Measurements from ENCODE around the gene HS6ST2.

The HS6ST2 gene

DNA sequence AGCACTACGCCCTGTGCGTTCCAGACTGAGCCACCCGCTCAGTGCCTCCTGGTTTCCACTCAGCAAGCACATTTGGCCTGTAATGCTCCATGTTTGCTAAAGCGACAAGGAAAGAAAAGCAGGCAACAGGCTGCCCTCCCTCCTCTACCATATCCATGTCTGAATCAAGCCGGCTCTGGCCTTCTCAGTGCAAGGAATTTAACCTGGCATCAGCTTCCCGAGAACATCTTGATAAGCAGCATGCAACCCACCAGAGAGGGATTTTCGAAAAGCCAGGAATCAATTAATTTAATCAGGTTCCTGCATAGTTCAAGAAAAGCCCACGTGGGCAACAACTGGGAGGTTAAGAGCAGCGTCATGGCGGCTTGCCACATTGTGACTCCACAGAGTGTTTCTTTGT, 228.2 kb downstream of the HS6ST2 start:
- Mint-ChIP-seq H3K4me3 (no peak overlapping the region), H3K9me3 (no peaks in the 10 kb centered on the region), H3K4me1 (peaks cover 10% of the 10 kb centered on the region), H3K27ac (no peak overlapping the region), H3K36me3 (no peaks in the 10 kb centered on the region)
- no peak for ATAC-seq
- DNase-seq (ENCODE audit: low spot score in 2 of 2): no peak

DNA sequence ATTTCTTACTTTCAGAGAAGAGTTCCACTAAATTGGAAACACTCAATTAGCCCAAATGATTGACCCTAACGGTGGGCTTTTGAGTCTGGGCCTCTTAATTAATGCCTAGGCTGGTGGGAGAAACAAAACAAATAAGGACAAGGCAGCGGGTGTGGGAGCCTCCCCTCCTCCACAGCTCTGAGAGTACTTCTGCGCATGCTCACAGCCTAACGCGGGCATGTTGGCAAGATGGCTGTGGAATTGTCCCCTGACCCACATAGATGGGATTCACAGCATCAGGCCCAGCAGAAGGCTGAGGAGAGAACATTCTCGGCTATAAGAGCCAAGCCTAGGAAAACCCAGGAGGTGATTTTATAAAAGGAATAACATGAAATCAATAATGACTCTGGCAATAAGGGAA, 230.1 kb downstream of the HS6ST2 start:
- H3K36me3 Mint-ChIP-seq: no peaks in the 10 kb centered on the region
- no peak overlapping the region for H3K4me3 Mint-ChIP-seq
- no peaks in the 10 kb centered on the region for H3K9me3 Mint-ChIP-seq
- ATAC-seq (no peak), DNase-seq (ENCODE audit: low spot score in 2 of 2) (no peak)
- H3K27ac Mint-ChIP-seq: no peak overlapping the region
- no peaks in the 10 kb centered on the region for H3K4me1 Mint-ChIP-seq

- Mint-ChIP-seq H3K4me1 (no peaks in the 10 kb centered on the region), H3K4me3 (no peak overlapping the region), H3K27ac (no peak overlapping the region), H3K36me3 (no peaks in the 10 kb centered on the region), H3K9me3 (peaks cover 5% of the 10 kb centered on the region)
- ATAC-seq (no peak), DNase-seq (ENCODE audit: low spot score in 2 of 2) (no peak)
Observed at GRCh38 chrX:132718431-132718958, 239.9 kb downstream of the HS6ST2 start.

DNA sequence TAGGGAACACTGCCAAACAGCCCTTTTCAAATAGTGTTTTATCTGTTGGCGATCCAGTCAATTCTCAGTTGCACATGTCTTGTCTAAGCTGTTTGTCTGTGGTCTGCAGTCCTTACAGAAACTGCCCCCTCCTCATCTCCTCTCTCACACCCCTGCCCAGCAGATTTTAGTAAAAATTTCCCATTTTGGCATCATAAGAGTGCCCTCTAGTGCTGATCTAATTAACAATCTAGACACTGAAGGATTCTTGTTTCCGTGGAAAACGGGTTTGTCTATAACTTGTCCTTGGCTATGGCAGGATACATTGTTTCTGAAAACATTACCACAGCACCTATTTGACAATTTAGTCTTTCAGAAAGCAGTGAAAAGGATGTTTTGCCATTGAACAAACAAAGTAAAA, 242.4 kb downstream of the HS6ST2 start:
- no peaks in the 10 kb centered on the region for H3K36me3 Mint-ChIP-seq
- H3K27ac Mint-ChIP-seq: no peak overlapping the region
- no peaks in the 10 kb centered on the region for H3K4me1 Mint-ChIP-seq
- peaks cover 5% of the 10 kb centered on the region for H3K9me3 Mint-ChIP-seq
- DNase-seq (ENCODE audit: low spot score in 2 of 2) (no peak), ATAC-seq (no peak)
- no peak overlapping the region for H3K4me3 Mint-ChIP-seq

DNA sequence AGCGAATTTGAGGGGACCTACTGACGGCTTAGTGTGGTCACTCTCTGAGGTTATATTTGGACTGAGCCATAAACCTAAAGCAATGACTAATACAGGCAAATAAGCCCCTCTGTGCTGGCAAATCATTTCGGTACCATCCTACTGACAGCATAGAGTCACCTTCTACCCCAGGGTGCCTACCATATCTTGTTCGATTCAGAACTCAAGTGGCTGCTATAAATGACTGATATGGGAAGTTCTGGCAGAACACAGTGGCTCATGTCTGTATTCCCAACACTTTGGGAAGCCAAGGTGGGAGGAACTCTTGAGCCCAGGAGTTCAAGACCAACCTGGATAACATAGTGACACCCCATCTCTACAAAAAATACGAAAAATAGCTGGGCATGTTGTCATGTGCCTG, 243.5 kb downstream of the HS6ST2 start:
- ATAC-seq (no peak), DNase-seq (ENCODE audit: low spot score in 2 of 2) (no peak)
- Mint-ChIP-seq H3K4me3 (no peak overlapping the region), H3K27ac (no peak overlapping the region), H3K36me3 (no peaks in the 10 kb centered on the region), H3K4me1 (no peaks in the 10 kb centered on the region), H3K9me3 (no peaks in the 10 kb centered on the region)

GRCh38 chrX:132712350-132712749, 246.1 kb downstream of the HS6ST2 start:
- no peak overlapping the region for H3K4me3 Mint-ChIP-seq
- no peaks in the 10 kb centered on the region for H3K4me1 Mint-ChIP-seq
- DNase-seq (ENCODE audit: low spot score in 2 of 2) (no peak), ATAC-seq (no peak)
- no peaks in the 10 kb centered on the region for H3K9me3 Mint-ChIP-seq
- no peak overlapping the region for H3K27ac Mint-ChIP-seq
- no peaks in the 10 kb centered on the region for H3K36me3 Mint-ChIP-seq

- H3K9me3 Mint-ChIP-seq: no peaks in the 10 kb centered on the region
- H3K36me3 Mint-ChIP-seq: no peaks in the 10 kb centered on the region
- ATAC-seq (no peak), DNase-seq (ENCODE audit: low spot score in 2 of 2) (no peak)
- no peak overlapping the region for H3K4me3 Mint-ChIP-seq
- no peak overlapping the region for H3K27ac Mint-ChIP-seq
- H3K4me1 Mint-ChIP-seq: no peaks in the 10 kb centered on the region
Observed at GRCh38 chrX:132710656-132711155, 247.7 kb downstream of the HS6ST2 start.

GRCh38 chrX:132708529-132708928, 249.9 kb downstream of the HS6ST2 start:
- no peaks in the 10 kb centered on the region for H3K4me1 Mint-ChIP-seq
- H3K4me3 Mint-ChIP-seq: no peak overlapping the region
- H3K36me3 Mint-ChIP-seq: no peaks in the 10 kb centered on the region
- ATAC-seq (no peak), DNase-seq (ENCODE audit: low spot score in 2 of 2) (no peak)
- H3K9me3 Mint-ChIP-seq: no peaks in the 10 kb centered on the region
- no peak overlapping the region for H3K27ac Mint-ChIP-seq

DNA sequence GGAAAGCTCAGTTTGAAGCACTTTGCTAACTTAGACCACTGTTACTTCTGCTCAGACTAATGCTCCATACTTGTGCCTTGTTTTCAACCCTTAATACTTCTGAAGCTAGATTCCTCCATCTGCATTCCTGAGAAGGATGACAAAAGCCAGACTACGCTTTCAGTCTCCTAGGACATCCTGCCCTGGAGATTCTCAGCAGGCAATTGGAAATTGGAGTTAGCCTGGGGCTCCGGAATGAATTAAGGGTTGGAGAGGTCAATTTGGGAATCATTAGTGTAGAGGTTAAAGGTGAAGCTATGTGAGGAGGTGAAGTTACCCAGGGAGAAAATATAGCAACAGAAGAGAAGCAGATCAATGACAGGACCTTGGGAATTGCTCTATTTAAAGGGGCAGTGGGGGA, 253.7 kb downstream of the HS6ST2 start:
- no peaks in the 10 kb centered on the region for H3K9me3 Mint-ChIP-seq
- ATAC-seq (no peak), DNase-seq (ENCODE audit: low spot score in 2 of 2) (no peak)
- no peak overlapping the region for H3K27ac Mint-ChIP-seq
- H3K4me3 Mint-ChIP-seq: no peak overlapping the region
- no peaks in the 10 kb centered on the region for H3K36me3 Mint-ChIP-seq
- no peaks in the 10 kb centered on the region for H3K4me1 Mint-ChIP-seq

- DNase-seq (ENCODE audit: low spot score in 2 of 2) (no peak), ATAC-seq (no peak)
- Mint-ChIP-seq H3K27ac (no peak overlapping the region), H3K36me3 (no peaks in the 10 kb centered on the region), H3K4me1 (peaks cover 17% of the 10 kb centered on the region), H3K9me3 (no peaks in the 10 kb centered on the region), H3K4me3 (no peak overlapping the region)
Observed at GRCh38 chrX:132694382-132694781, 264.0 kb downstream of the HS6ST2 start.

DNA sequence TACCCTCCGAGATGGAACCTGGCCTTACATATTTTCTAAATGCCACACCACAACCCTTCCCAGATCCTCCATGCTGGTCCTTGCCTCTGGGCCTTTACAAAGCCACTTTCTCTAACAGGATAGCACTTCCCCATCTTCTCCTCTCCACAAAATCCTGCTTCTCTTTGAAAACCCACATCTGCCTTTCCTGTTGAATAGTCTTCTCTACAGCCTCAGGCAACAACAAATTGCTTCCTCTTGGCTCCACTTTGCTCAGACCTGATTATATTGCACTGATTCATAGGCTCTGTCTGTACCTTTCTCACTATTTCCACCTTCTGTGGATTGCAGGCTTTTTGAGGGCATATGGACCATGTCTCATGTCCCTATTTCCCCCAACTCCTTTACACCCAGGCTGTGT, 265.9 kb downstream of the HS6ST2 start:
- Mint-ChIP-seq H3K4me1 (peaks cover 17% of the 10 kb centered on the region), H3K9me3 (no peaks in the 10 kb centered on the region), H3K36me3 (no peaks in the 10 kb centered on the region), H3K4me3 (no peak overlapping the region), H3K27ac (no peak overlapping the region)
- DNase-seq (ENCODE audit: low spot score in 2 of 2) (no peak), ATAC-seq (no peak)

DNA sequence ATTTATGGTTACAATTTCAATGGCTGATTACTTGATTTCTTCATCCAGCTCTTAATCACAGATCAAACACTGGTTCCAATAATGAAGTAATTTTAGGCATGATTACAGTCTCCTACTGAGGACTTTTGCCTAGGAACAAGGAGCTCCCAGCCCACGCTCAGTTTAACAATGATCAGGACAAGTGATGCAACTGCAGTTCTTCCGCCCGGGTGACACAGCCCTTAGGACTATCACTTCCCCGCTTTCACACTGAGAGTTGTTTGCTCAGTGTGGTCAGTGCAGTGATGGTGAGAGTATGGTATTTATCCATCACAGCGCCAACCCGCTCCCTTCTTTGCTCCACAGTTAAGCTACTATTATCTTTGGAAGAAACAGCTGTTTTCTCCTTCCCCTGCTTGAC, 266.4 kb downstream of the HS6ST2 start:
- H3K4me1 Mint-ChIP-seq: peaks cover 17% of the 10 kb centered on the region
- no peak overlapping the region for H3K27ac Mint-ChIP-seq
- DNase-seq (ENCODE audit: low spot score in 2 of 2) (no peak), ATAC-seq (no peak)
- no peaks in the 10 kb centered on the region for H3K36me3 Mint-ChIP-seq
- no peaks in the 10 kb centered on the region for H3K9me3 Mint-ChIP-seq
- H3K4me3 Mint-ChIP-seq: no peak overlapping the region

DNA sequence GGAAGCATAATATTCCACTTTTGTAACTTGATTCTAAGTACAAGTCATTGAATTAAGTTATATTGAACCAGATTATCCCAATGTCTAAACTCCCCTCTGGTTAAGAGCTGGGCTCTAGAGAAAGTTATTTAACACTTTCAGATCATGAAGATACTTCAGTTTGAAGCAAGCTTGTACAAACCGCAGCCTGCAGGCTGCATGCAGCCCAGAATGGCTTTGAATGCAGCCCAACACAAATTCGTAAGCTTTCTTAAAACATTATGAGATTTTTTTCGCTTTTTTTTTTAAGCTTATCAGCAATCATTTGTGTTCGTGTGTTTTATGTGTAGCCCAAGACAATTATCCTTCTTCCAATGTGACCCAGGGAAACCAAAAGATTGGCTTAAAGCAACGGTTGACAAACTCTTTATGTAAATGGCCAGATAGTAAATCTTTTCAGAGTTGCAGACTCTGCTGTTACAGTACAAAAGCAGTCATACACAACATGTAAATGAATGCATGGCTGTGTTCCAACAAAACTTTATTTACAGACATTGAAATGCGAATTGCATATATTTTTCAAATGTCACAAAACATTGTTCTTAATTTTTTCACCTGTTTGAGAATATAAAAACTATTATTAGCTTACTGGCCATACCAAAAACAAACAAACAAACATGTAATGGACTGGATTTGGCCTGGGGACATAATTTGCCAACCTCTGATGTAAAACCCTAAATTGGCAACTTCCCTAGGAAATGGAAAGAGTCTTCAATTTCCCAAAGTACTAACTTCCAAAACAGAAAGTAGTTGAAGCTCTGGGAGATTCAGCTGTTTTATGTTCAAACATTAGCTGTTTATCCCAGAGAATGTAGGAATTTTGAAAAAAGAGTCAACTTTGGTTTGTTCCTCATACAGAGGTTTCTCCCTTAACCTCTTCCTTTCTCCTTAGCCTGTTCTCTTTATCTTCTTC, 268.5 kb downstream of the HS6ST2 start:
- Mint-ChIP-seq H3K9me3 (no peaks in the 10 kb centered on the region), H3K4me3 (no peak overlapping the region), H3K27ac (no peak overlapping the region), H3K36me3 (no peaks in the 10 kb centered on the region), H3K4me1 (peaks cover 17% of the 10 kb centered on the region)
- ATAC-seq (no peak), DNase-seq (ENCODE audit: low spot score in 2 of 2) (no peak)

- Mint-ChIP-seq H3K4me1 (no peaks in the 10 kb centered on the region), H3K27ac (no peak overlapping the region), H3K9me3 (peaks cover 2% of the 10 kb centered on the region)
Observed at GRCh38 chrX:132685276-132685675, 273.2 kb downstream of the HS6ST2 start.

GRCh38 chrX:132677233-132677716, 281.2 kb downstream of the HS6ST2 start:
- DNase-seq (ENCODE audit: low spot score in 2 of 2): no peak
- H3K4me3 Mint-ChIP-seq: peak overlapping the region; percentile 48
- peak overlapping the region; percentile 74 for H3K27ac Mint-ChIP-seq
- peak; percentile 94 for ATAC-seq
- peaks cover 9% of the 10 kb centered on the region for H3K4me1 Mint-ChIP-seq
- no peaks in the 10 kb centered on the region for H3K36me3 Mint-ChIP-seq
- peaks cover 7% of the 10 kb centered on the region for H3K9me3 Mint-ChIP-seq

More at GRCh38 chrX:132685276-132685675, 273.2 kb downstream of the HS6ST2 start:
- Mint-ChIP-seq H3K36me3 (no peaks in the 10 kb centered on the region), H3K4me3 (no peak overlapping the region)
- DNase-seq (ENCODE audit: low spot score in 2 of 2) (no peak), ATAC-seq (no peak)
